Left lung (tissue), 10 donors: ENCODE data around the gene NPTN. TPM values are rescaled to one million over a fixed set of nuclear protein-coding genes. Genes with fewer than 3 reads are reported as not detected.
A peak's percentile ranks its signal among the peaks of the same experiment; 100 is the strongest.

ENCODE experiments used
- ATAC-seq: fragments of 200-7000 bp; cut with Tn5 transposase; one replicate; pipeline ENCODE4 v1.9.1; 2020; ENCODE audit warnings: moderate library complexity
- DNase-seq, 4 donors: peaks; one replicate each; pipeline ENCODE4 v3.0.0-alpha.2; 2013 to 2020
- H3K27ac ChIP-seq, 2 donors: fragments of 200-600 bp; sonication (generic) in 1 of 2; one replicate each; pipeline versions ENCODE4 v1.5.0 to v1.8.0; 2020 to 2021
- H3K27me3 ChIP-seq, 2 donors: fragments of 200-600 bp; sonication (generic) in 1 of 2; one replicate each; pipeline versions ENCODE4 v1.5.0 to v1.8.0; 2020 to 2021
- H3K36me3 ChIP-seq, 2 donors: fragments of 200-600 bp; sonication (generic) in 1 of 2; one replicate each; pipeline versions ENCODE4 v1.5.0 to v1.8.0; 2020 to 2021
- H3K4me1 ChIP-seq, 2 donors: fragments of 200-600 bp; one replicate each; pipeline ENCODE4 v1.8.0; 2021
- H3K4me3 ChIP-seq, 2 donors: fragments of 200-600 bp; sonication (generic) in 1 of 2; one replicate each; pipeline versions ENCODE4 v1.5.0 to v1.8.0; 2020 to 2021; ENCODE audit warnings: mild to moderate bottlenecking in 1 of 2
- H3K9me3 ChIP-seq, 2 donors: fragments of 200-600 bp; sonication (generic) in 1 of 2; one replicate each; pipeline versions ENCODE4 v1.5.0 to v1.8.0; 2020 to 2021
- CTCF ChIP-seq, 2 donors: fragments of 200-600 bp; sonication (generic) in 1 of 2; IDR thresholded peaks; one replicate each; pipeline versions ENCODE4 v1.5.0 to v1.8.0; 2021; ENCODE audit warnings: antibody characterized with exemption in 2 of 2
- intact Hi-C, 2 donors: fragments of 100-400 bp; cut with DNase I; formaldehyde crosslinking; loops; one replicate each; pipeline versions ENCODE4 v1.11.2 to v1.14.2; 2022
- polyA plus RNA-seq, 6 donors: library from polyadenylated mRNA; unstranded; fragments of 120-200 nt; gene quantifications; one replicate each; pipeline ENCODE4 v1.2.1, GENCODE V29; 2013; ENCODE audit not compliant: insufficient read length in 6 of 6
- total RNA-seq, 2 donors: library from RNA; stranded (reverse); fragmentation: NEBNext Ultra II Directional; extraction: Animal tissue kit (Norgen Biotek cat#: 25700); gene quantifications; one replicate each; pipeline ENCODE4 v1.2.1, GENCODE V29; 2021
- donor health status: DM: no; HTN: yes; CAD: no.
- donor health status: DM: no; HTN: no; CAD: no.

The NPTN gene
- total and polyA plus RNA-seq, 8 donors, result 111 to 140 (median 123) TPM

- ATAC-seq, result peak; percentile 96
- Histone ChIP-seq H3K27me3 (peaks cover under 1 to 8% of the 10 kb centered on the region in 2 donors), H3K27ac (no peak overlapping the region), H3K36me3 (no peaks in the 10 kb centered on the region), H3K9me3 (no peaks in the 10 kb centered on the region), H3K4me3 (no peak overlapping the region), H3K4me1 (no peaks in the 10 kb centered on the region)
- DNase-seq, result peak in 2 of 4 donors; percentile 50 to 71
- intact Hi-C loops, result no loop called here
- peak; percentile 80 to 86 for TF ChIP-seq CTCF (IDR thresholded peaks at IDR 0.05)
Observed at GRCh38 chr15:73677146-73677607, 44.0 kb upstream of the NPTN start.

GRCh38 chr15:73674587-73674986, 41.4 kb upstream of the NPTN start:
- no peak for TF ChIP-seq CTCF (IDR thresholded peaks at IDR 0.05)
- Histone ChIP-seq H3K9me3 (no peaks in the 10 kb centered on the region), H3K36me3 (no peaks in the 10 kb centered on the region), H3K4me3 (no peak overlapping the region), H3K27ac (no peak overlapping the region), H3K27me3 (peaks cover 3 to 17% of the 10 kb centered on the region in 2 donors), H3K4me1 (no peaks in the 10 kb centered on the region)
- ATAC-seq (no peak), DNase-seq (no peak)
- intact Hi-C loops, result no loop called here

- peaks cover 0 to 6% of the 10 kb centered on the region in 2 donors for H3K9me3 ChIP-seq
- H3K4me1 ChIP-seq, result no peaks in the 10 kb centered on the region
- H3K27ac ChIP-seq, result no peak overlapping the region
- no peak for TF ChIP-seq CTCF (IDR thresholded peaks at IDR 0.05)
- no peaks in the 10 kb centered on the region for H3K36me3 ChIP-seq
- H3K27me3 ChIP-seq, result peaks cover 0 to 3% of the 10 kb centered on the region in 2 donors
- DNase-seq (no peak), ATAC-seq (no peak)
- no peak overlapping the region for H3K4me3 ChIP-seq
- intact Hi-C loops, result no loop called here
Observed at GRCh38 chr15:73660455-73660854, 27.3 kb upstream of the NPTN start.

- Histone ChIP-seq H3K4me1 (no peaks in the 10 kb centered on the region), H3K36me3 (no peaks in the 10 kb centered on the region), H3K27ac (no peak overlapping the region), H3K4me3 (no peak overlapping the region), H3K27me3 (peaks cover 0 to 3% of the 10 kb centered on the region in 2 donors), H3K9me3 (peaks cover 0 to 6% of the 10 kb centered on the region in 2 donors)
- no peak for TF ChIP-seq CTCF (IDR thresholded peaks at IDR 0.05)
- intact Hi-C loops, result no loop called here
- ATAC-seq (no peak), DNase-seq (no peak)
Observed at GRCh38 chr15:73658645-73659044, 25.5 kb upstream of the NPTN start.

GRCh38 chr15:73655724-73656123, 22.5 kb upstream of the NPTN start:
- TF ChIP-seq CTCF (IDR thresholded peaks at IDR 0.05), result no peak
- Histone ChIP-seq H3K4me1 (peaks cover 0 to 8% of the 10 kb centered on the region in 2 donors), H3K27me3 (peaks cover 0 to 3% of the 10 kb centered on the region in 2 donors), H3K4me3 (no peak overlapping the region), H3K9me3 (no peaks in the 10 kb centered on the region), H3K36me3 (no peaks in the 10 kb centered on the region), H3K27ac (no peak overlapping the region)
- ATAC-seq (no peak), DNase-seq (no peak)
- intact Hi-C loops, result no loop called here
